Kidney epithelial cell (primary cell): Measurements from ENCODE around the gene VSIR. TPM values are rescaled to one million over a fixed set of nuclear protein-coding genes. Genes with fewer than 3 reads are reported as not detected.

ENCODE experiments used
- DNase-seq: peaks from one replicate; pipeline ENCODE4 v3.0.0-alpha.2; 2010; ENCODE audit warnings: low read depth
- H3K27me3 ChIP-seq: 2 replicates; pipeline ENCODE4 v1.6.0; 2011; ENCODE audit warnings: low read length; ENCODE audit not compliant: control insufficient read depth, insufficient read depth
- H3K36me3 ChIP-seq: 2 replicates; pipeline ENCODE4 v1.5.1; 2011; ENCODE audit warnings: low read length; ENCODE audit not compliant: control insufficient read depth, insufficient read depth
- H3K4me3 ChIP-seq: 2 replicates; pipeline ENCODE4 v1.5.1; 2011; ENCODE audit warnings: low read depth, mild to moderate bottlenecking, control low read depth, low read length
- CTCF ChIP-seq: IDR thresholded peaks from 2 replicates; pipeline ENCODE4 v1.5.1; 2011; ENCODE audit warnings: mild to moderate bottlenecking, moderate library complexity, low read length, control low read depth, inconsistent platforms; ENCODE audit not compliant: insufficient read depth, poor library complexity, severe bottlenecking
- total RNA-seq: library from RNA; depleted of rRNA; stranded (reverse); fragments of >200 nt; gene quantifications from 2 replicates; pipeline ENCODE4 v1.2.3, GENCODE V29; 2015

Gene VSIR
- total RNA-seq, 1 donor from 2014 or later: 1.1 TPM

GRCh38 chr10:71761541-71762113, 11.7 kb downstream of the VSIR start:
- no peak for DNase-seq
- H3K4me3 ChIP-seq: no peak overlapping the region

GRCh38 chr10:71761105-71761511, 12.2 kb downstream of the VSIR start:
- no peak for DNase-seq
- no peak for TF ChIP-seq CTCF
- no peaks in the 10 kb centered on the region for H3K27me3 ChIP-seq
- H3K4me3 ChIP-seq: no peak overlapping the region
- H3K36me3 ChIP-seq: no peaks in the 10 kb centered on the region

More at GRCh38 chr10:71761541-71762113, 11.7 kb downstream of the VSIR start:
- Histone ChIP-seq H3K27me3 (no peaks in the 10 kb centered on the region), H3K36me3 (no peaks in the 10 kb centered on the region)
- TF ChIP-seq CTCF: peak; percentile 10

- TF ChIP-seq CTCF: no peak
- DNase-seq: no peak
- no peak overlapping the region for H3K4me3 ChIP-seq
- no peaks in the 10 kb centered on the region for H3K36me3 ChIP-seq
- no peaks in the 10 kb centered on the region for H3K27me3 ChIP-seq
These were observed 15.9 kb downstream of the VSIR start for GRCh38 chr10:71757399-71757922.

- Histone ChIP-seq H3K36me3 (no peaks in the 10 kb centered on the region), H3K27me3 (no peaks in the 10 kb centered on the region), H3K4me3 (no peak overlapping the region)
- no peak for DNase-seq
- TF ChIP-seq CTCF: no peak
These were observed 16.8 kb downstream of the VSIR start for GRCh38 chr10:71756311-71757191.

GRCh38 chr10:71755179-71755879, 18.0 kb downstream of the VSIR start:
- H3K4me3 ChIP-seq: no peak overlapping the region
- no peak for DNase-seq
- no peak for TF ChIP-seq CTCF
- no peaks in the 10 kb centered on the region for H3K36me3 ChIP-seq
- no peaks in the 10 kb centered on the region for H3K27me3 ChIP-seq
